ENCODE measurements around the gene CARNS1.
"Not testable (repeated sequence)": the region's sequence is repeated elsewhere in the genome, so short reads cannot be mapped to it uniquely, and the experiment has no call there.

CARNS1 gene

GRCh38 chr11:67397536-67397935 is 17.9 kb upstream of the CARNS1 start:
- no peak for DNase-seq

- DNase-seq = no peak
These were observed 17.4 kb upstream of the CARNS1 start for GRCh38 chr11:67397986-67398660.

- no peak for DNase-seq
These were observed 16.6 kb upstream of the CARNS1 start for GRCh38 chr11:67398661-67399563.

GRCh38 chr11:67400251-67400941 is 15.1 kb upstream of the CARNS1 start:
- DNase-seq = no peak

- DNase-seq = no peak
These were observed 14.5 kb upstream of the CARNS1 start for GRCh38 chr11:67400942-67401494.

GRCh38 chr11:67401495-67402191 is 13.8 kb upstream of the CARNS1 start, which contains the start of gene PPP1CA:
Gene PPP1CA (minus strand): TSS chr11:67401858. CDS start chr11:67401782, 76 bp downstream.
- peak; percentile 92 to 96 for DNase-seq

- not testable (repeated sequence) for DNase-seq
These were observed 13.2 kb upstream of the CARNS1 start for GRCh38 chr11:67402192-67402839.

- not testable (repeated sequence) for DNase-seq
These were observed 12.4 kb upstream of the CARNS1 start for GRCh38 chr11:67403085-67403484.

- no peak for DNase-seq
These were observed 10.8 kb upstream of the CARNS1 start for GRCh38 chr11:67404515-67405195.

GRCh38 chr11:67405196-67405567 is 10.3 kb upstream of the CARNS1 start:
- no peak for DNase-seq

- DNase-seq = no peak
These were observed 9.7 kb upstream of the CARNS1 start for GRCh38 chr11:67405688-67406339.

- DNase-seq = no peak
These were observed 9.0 kb upstream of the CARNS1 start for GRCh38 chr11:67406420-67406968.

GRCh38 chr11:67406969-67407687 is 8.3 kb upstream of the CARNS1 start:
- DNase-seq = no peak

- no peak for DNase-seq
These were observed 7.8 kb upstream of the CARNS1 start for GRCh38 chr11:67407688-67408163.

- DNase-seq = no peak
These were observed 6.9 kb upstream of the CARNS1 start for GRCh38 chr11:67408437-67409200.

GRCh38 chr11:67409261-67409666 is 6.2 kb upstream of the CARNS1 start:
- peak in 1 of 2 donors; percentile 60 for DNase-seq

GRCh38 chr11:67409781-67410368 is 5.6 kb upstream of the CARNS1 start:
- DNase-seq = no peak

GRCh38 chr11:67410369-67410831 is 5.1 kb upstream of the CARNS1 start:
- no peak for DNase-seq

Data from stimulated activated CD4-positive, alpha-beta T cell treated with anti-CD3 and anti-CD28 coated beads, Interleukin-2, amount 100 ng/mL, for 48 hours (primary cell).